ENCODE measurements around the gene SLC35C1.

- TF ChIP-seq CTCF (conservative IDR thresholded peaks at IDR 0.05; ENCODE audit: low read depth in 2 of 2): no peak
- no peak for TF ChIP-seq POLR2AphosphoS5 (IDR thresholded peaks at IDR 0.05; ENCODE audit: low read depth)
- TF ChIP-seq EZH2phosphoT487 (IDR thresholded peaks at IDR 0.05; ENCODE audit: unreplicated experiment): no peak
- TF ChIP-seq ZNF331 (CRISPR knock-in tag; IDR thresholded peaks at IDR 0.05; ENCODE audit: low read depth): no peak
- no peak for TF ChIP-seq EZH2 (IDR thresholded peaks at IDR 0.05; ENCODE audit: low read depth, unreplicated experiment)
- no peak for TF ChIP-seq REST (IDR thresholded peaks at IDR 0.05; ENCODE audit: unreplicated experiment)
- TF ChIP-seq ZNF114 (CRISPR knock-in tag; IDR thresholded peaks at IDR 0.05): no peak
- TF ChIP-seq ETS1 (IDR thresholded peaks at IDR 0.05): no peak
- TF ChIP-seq CREB1 (CRISPR knock-in tag; IDR thresholded peaks at IDR 0.05; ENCODE audit: low read depth): no peak
- TF ChIP-seq JUNB (IDR thresholded peaks at IDR 0.05; ENCODE audit: unreplicated experiment): no peak
Measured at GRCh38 chr11:45812581-45813548, 7.9 kb downstream of the SLC35C1 start.
